GM12873 (cell line): ENCODE measurements around the gene TMEM120B.

ENCODE experiments used
- TF ChIP-seq, protein P1 (sequence below): IDR thresholded peaks from 2 replicates; pipeline ENCODE4 v1.5.1; 2012; ENCODE audit warnings: low read depth, mild to moderate bottlenecking, moderate library complexity, low read length, control low read depth; ENCODE audit not compliant: insufficient read depth; ENCODE audit errors: missing control alignments

TMEM120B gene

DNA sequence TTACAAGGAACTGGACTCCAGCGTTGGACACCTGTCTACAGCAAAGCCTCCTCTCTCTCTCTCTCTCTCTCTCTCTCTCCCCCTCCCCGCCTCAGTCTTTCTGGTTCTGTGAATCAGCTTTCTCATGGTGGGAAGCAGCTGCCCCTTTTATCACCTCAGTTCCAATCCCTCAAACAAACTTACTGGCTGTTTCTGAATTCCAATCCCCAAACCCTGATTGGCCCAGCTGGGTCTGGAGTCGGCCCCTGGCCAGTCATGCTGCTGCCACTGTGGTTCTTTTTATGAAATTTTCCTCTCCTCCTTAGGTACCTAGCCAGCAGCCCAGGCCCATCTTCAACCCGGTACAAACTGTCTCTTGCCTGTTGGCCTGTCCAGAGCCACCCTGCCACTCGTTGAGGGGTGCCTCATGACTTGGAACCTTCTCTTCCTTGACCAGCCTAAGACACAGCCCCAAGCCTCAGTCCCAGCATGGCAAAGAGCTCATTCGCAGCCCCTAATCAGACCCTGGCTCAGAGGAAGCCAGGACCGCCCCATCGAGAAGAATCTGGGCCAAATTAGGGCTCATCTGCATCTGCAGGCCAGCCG lies 33.7 kb upstream of the TMEM120B start:
- TF ChIP-seq, protein P1, sequence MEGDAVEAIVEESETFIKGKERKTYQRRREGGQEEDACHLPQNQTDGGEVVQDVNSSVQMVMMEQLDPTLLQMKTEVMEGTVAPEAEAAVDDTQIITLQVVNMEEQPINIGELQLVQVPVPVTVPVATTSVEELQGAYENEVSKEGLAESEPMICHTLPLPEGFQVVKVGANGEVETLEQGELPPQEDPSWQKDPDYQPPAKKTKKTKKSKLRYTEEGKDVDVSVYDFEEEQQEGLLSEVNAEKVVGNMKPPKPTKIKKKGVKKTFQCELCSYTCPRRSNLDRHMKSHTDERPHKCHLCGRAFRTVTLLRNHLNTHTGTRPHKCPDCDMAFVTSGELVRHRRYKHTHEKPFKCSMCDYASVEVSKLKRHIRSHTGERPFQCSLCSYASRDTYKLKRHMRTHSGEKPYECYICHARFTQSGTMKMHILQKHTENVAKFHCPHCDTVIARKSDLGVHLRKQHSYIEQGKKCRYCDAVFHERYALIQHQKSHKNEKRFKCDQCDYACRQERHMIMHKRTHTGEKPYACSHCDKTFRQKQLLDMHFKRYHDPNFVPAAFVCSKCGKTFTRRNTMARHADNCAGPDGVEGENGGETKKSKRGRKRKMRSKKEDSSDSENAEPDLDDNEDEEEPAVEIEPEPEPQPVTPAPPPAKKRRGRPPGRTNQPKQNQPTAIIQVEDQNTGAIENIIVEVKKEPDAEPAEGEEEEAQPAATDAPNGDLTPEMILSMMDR, result no peak

DNA sequence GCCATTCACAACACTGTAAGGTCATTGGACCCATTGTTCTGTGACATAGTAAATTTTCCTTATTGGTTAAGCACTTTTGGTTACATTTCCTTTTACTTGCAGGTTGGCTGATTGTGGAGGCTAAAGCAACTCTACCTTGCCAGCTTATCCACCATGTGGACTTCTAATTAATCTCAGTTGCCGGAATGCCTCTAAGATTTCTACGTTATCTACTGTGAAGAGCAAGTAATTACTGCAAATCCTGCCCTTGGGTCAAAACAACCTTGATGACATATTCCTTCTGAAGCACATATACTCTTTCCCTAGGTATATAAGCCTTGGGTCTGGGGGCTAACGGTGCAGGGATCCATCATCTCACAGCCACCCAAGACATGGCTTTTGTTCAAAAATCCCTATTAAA lies 23.6 kb upstream of the TMEM120B start:
- TF ChIP-seq, protein P1, result no peak

DNA sequence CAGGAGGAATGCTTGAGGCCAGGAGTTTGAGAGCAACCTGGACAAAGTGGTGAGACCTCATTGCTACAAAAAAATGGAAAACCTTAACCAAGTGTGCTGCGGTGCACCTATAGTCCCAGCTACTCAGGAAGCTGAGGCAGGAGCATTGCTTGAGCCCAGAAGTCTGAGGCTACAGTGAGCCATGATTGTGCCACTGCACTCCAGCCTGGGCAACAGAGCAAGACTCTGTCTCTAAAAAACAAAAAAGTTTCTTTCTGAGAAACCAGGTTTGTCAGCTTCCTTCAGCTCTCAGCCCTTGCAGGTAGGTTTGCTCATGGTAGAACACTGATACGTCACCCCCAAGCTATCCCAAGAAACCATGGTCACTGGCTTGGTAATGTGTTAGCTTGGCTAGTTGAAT lies 23.1 kb upstream of the TMEM120B start:
- TF ChIP-seq, protein P1, result no peak

DNA sequence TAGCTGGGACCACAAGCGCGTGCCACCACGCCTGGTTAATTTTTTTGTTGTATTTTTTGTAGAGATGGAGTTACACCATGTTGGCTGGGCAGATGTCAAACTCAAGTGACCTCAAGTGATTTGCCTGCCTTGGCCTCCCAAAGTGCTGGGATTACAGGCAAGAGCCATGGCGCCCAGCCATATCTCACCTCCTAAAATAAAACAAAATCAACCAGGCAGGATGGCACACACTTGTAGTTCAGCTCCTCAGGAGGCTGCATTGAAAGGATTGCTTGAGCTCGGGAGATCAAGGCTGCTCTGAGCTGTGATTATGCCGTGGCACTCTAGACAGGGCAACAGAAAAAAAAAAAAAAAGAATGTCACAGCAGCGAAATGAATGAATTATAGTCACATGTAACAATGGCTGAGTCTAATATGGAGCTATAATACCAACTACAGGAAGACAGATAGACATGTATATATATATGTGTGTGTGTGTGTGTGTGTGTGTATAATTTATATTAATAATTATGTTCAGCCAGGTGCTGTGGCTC lies 19.3 kb upstream of the TMEM120B start:
- TF ChIP-seq, protein P1, result no peak

DNA sequence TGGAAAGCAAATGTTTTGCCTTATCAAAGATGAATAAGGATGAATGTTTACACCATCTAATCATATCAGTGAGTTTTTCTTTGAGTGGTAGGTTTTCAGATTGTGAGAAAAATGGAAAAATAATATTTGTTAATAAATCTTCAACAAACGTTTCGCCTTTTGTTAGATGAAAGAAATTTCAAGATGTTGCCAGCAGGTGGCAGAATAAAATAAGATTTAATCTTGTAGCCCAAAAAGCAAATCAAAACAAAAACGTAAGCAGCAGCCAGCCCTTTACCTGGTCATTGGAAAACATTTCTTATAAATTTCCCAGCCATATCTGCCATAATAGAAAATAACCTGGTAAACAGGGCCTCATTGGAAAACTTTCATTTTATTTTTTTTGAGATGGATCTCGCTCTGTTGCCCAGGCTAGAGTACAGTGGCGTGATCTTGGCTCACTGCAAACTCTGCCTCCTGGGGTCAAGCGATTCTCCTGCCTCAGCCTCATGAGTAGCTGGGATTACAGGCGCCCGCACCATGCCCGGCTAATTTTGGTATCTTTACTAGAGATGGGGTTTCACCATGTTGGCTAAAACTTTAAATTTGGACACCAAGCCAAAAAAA lies 15.4 kb upstream of the TMEM120B start:
- TF ChIP-seq, protein P1, result peak; percentile 24

DNA sequence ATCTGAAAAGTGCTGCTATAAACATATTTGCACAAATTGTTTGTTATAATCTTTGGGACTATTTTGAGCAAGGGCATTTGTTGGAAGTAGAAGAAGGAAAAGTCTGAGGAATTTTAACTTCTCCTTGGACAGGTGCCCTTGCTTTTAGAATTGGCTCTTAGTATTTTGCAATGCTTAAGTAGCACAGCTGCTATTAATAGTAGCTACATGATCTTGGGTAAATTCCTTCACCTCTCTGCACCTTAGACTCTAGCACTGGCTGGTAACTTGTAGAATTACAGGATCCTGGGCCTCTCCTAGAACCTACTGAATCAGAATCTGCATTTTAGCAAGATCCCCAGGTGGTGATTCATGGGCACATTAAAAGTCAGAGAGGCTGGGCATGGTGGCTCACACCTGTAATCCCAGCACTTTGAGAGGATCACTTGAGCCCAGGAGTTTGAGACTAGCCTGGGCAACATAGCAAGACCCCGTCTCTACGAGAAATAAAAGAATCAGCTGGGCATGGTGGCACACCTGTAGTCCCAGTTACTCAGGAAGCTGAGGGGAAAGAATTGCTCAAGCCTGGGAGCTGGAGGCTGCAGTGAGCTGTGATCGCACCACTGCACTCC lies 10.8 kb upstream of the TMEM120B start:
- TF ChIP-seq, protein P1, result no peak

DNA sequence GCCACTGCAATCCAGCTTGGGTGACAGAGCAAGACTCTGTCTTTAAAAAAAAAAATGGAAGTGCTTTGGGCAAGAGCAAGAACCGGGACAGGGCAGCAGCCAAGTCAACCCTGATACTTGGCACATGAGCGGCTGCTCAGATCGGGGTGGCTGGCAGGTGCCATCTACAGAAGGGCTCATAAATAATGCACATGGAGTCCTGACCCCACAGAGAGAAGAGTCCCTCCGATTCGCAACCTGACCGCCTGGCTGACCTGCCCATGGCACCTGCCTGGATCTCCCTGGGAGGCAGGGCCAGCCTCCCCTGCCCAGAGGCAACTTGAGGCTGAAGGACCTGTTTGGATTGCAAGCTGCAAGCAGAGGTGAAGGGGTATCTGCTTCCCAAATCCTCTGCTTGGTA lies 9.6 kb upstream of the TMEM120B start:
- TF ChIP-seq, protein P1, result no peak
